AG09309 (cell line): ENCODE data around the gene ATPAF1.

ENCODE experiments used
- DNase-seq: peaks from one replicate; pipeline ENCODE4 v3.0.0-alpha.2; 2010; ENCODE audit warnings: low read depth
- H3K4me3 ChIP-seq: 2 replicates; pipeline ENCODE4 v1.5.1; 2011; ENCODE audit warnings: mild to moderate bottlenecking, low read depth, low read length, moderate library complexity; ENCODE audit not compliant: control insufficient read depth
- CTCF ChIP-seq: IDR thresholded peaks from 2 replicates; pipeline ENCODE4 v1.5.1; 2011; ENCODE audit warnings: mild to moderate bottlenecking, low read depth, low read length, inconsistent platforms; ENCODE audit not compliant: insufficient read depth, control insufficient read depth; ENCODE audit errors: missing control alignments

ATPAF1 gene

GRCh38 chr1:46689897-46690296 is 21.7 kb upstream of the ATPAF1 start:
- DNase-seq, result no peak
- H3K4me3 ChIP-seq, result no peak overlapping the region
- no peak for TF ChIP-seq CTCF

GRCh38 chr1:46689356-46689755 is 21.2 kb upstream of the ATPAF1 start:
- no peak for DNase-seq
- no peak overlapping the region for H3K4me3 ChIP-seq
- TF ChIP-seq CTCF, result no peak

GRCh38 chr1:46687921-46688509 is 19.9 kb upstream of the ATPAF1 start:
- no peak for DNase-seq
- no peak for TF ChIP-seq CTCF
- H3K4me3 ChIP-seq, result no peak overlapping the region

- no peak for TF ChIP-seq CTCF
- DNase-seq, result peak; percentile 61
- no peak overlapping the region for H3K4me3 ChIP-seq
Observed at GRCh38 chr1:46687093-46687659, 19.0 kb upstream of the ATPAF1 start.

GRCh38 chr1:46686255-46686654 is 18.1 kb upstream of the ATPAF1 start:
- no peak overlapping the region for H3K4me3 ChIP-seq
- no peak for DNase-seq
- TF ChIP-seq CTCF, result no peak

GRCh38 chr1:46684670-46685069 is 16.5 kb upstream of the ATPAF1 start:
- no peak overlapping the region for H3K4me3 ChIP-seq
- DNase-seq, result no peak
- no peak for TF ChIP-seq CTCF
